ENCODE measurements around the gene P2RX4.
"Not testable (repeated sequence)": the region's sequence is repeated elsewhere in the genome, so short reads cannot be mapped to it uniquely, and the experiment has no call there.

Gene P2RX4

GRCh38 chr12:121279507-121279915, 69.6 kb downstream of the P2RX4 start:
- DNase-seq = no peak

DNA sequence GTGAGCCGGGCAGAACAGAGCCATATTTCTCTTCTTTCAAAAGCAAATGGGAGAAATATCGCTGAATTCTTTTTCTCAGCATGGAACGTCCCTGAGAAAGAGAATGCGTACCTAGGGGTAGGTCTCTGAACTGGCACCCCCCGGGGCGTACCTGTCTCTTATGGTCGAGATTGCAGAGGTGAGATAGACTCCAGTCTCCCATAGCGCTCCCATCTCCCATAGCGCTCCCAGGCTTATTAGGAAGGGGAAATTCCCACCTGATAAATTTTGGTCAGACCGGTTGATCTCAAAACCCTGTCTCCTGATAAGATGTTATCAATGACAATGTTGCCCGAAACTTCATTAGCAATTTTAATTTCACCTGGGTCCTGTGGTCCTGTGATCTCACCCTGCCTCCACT, 70.6 kb downstream of the P2RX4 start:
- DNase-seq = not testable (repeated sequence)

DNA sequence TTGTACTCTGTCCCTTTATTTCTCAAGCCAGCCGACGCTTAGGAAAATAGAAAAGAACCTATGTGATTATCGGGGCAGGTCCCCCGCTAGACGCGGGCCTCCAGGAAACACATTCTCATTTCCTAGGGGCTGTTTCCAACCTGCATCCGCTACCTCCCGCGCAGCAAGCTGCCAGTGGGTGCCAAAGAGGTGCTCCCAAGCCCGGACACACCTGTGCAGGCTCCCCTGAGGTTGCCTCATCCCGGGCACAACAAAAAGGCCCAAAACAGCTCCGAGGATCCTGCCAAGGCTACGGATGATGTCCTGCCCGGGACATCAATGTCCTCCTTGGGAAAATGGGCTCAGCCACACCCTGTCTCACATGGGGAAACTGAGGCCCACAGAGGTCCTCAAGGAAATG, 71.2 kb downstream of the P2RX4 start:
- DNase-seq = not testable (repeated sequence)

DNA sequence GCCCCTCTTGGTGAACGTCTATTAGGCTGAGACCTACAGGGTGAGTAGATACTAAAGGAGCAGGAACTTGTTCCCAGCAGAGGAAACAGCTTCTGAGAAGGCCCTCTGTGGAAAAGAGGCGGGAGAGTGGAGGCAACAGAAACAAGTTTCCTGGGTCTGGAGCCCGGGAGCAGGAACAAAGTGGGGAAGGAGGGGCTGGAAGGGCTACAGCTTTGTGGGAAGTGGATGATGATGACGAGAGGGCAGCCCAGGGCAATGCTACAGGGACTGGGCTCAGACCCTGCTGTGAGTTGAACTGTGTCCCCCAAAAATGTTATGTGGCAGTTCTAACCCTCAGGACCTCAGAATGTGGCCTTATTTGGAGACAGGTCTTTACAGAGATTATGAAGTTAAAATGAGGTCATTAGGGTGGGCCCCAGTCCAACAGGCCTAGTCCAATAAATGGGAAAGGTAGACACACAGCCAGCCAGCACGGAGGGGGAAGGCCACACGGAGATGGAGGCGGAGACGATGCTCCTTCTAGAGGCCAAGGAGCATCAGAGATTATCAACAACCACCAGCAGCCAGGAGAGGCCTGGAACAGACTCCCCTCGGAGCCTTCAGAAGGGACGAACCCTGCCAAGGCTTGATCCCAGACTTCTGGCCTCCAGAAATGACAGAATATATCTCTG, 72.3 kb downstream of the P2RX4 start:
- no peak for DNase-seq

- not testable (repeated sequence) for DNase-seq
These were observed 73.0 kb downstream of the P2RX4 start for GRCh38 chr12:121282910-121283309.

GRCh38 chr12:121283388-121283787, 73.5 kb downstream of the P2RX4 start:
- DNase-seq = no peak
